VCaP (cell line): ENCODE data around the gene ARRDC2.

Experiments
- H3K27ac ChIP-seq: fragments of 450-650 bp; 2 replicates; pipeline ENCODE4 v1.5.1; 2017
- TF ChIP-seq, protein P1 (sequence below): fragments of 450-650 bp; conservative IDR thresholded peaks from 2 replicates; pipeline ENCODE4 v1.5.1; 2017; ENCODE audit warnings: mild to moderate bottlenecking, moderate library complexity

Gene ARRDC2

DNA sequence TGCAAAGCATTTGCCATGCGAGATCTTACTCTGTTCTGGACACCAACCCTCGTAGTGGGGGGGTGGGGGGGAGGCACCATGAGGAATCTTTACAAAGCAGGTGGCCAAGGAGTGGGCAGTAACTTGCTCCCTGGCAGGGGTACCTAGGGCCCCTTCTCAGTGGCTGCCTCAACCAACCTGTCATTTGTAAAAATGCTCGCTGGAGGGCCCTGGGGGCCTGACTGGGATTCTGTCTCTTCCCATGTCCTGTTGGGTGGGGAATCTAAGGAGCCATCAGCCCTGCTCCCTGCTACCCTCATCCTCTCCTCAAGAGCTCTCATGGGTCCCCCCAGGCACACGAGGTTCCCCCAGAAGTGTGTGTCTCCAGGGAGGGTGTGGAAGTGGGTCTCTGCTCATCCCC lies 39.6 kb upstream of the ARRDC2 start:
- TF ChIP-seq, protein P1, sequence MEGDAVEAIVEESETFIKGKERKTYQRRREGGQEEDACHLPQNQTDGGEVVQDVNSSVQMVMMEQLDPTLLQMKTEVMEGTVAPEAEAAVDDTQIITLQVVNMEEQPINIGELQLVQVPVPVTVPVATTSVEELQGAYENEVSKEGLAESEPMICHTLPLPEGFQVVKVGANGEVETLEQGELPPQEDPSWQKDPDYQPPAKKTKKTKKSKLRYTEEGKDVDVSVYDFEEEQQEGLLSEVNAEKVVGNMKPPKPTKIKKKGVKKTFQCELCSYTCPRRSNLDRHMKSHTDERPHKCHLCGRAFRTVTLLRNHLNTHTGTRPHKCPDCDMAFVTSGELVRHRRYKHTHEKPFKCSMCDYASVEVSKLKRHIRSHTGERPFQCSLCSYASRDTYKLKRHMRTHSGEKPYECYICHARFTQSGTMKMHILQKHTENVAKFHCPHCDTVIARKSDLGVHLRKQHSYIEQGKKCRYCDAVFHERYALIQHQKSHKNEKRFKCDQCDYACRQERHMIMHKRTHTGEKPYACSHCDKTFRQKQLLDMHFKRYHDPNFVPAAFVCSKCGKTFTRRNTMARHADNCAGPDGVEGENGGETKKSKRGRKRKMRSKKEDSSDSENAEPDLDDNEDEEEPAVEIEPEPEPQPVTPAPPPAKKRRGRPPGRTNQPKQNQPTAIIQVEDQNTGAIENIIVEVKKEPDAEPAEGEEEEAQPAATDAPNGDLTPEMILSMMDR: no peak
- H3K27ac ChIP-seq: no peak overlapping the region

DNA sequence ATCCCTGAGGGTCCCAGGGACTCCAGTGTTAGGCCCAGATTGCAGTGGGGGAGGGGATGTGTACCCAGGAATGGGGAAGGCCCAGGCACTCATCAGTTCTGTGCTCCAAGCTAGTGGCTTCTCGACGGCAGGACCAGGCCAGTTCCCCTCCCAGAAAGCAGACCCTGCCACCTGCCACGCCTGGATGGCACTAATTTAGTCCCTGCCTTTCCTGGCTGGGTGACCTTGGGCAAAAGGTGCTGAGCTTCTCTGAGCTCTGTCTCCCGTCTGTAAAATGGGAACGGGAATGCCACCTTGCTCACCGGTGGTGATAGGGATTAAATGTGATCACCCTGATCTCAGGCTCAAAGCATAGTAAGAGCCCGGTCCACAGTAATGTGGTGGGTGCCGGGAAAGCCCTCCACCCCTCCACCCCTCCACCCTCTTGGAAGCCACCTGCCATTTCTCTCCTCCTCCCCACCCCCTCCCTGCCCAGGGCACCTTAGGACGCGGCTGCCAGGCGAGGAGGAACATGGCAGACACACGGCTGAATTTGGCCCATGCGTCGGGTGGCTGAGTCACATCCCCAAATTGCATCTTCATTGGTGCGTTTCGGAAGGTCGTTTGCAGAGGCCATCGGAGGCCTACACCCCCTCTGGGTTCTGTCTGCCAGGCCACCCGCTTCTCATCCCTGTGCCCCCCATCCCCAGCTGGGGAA lies 38.7 kb upstream of the ARRDC2 start:
- TF ChIP-seq, protein P1: no peak
- H3K27ac ChIP-seq: no peak overlapping the region

DNA sequence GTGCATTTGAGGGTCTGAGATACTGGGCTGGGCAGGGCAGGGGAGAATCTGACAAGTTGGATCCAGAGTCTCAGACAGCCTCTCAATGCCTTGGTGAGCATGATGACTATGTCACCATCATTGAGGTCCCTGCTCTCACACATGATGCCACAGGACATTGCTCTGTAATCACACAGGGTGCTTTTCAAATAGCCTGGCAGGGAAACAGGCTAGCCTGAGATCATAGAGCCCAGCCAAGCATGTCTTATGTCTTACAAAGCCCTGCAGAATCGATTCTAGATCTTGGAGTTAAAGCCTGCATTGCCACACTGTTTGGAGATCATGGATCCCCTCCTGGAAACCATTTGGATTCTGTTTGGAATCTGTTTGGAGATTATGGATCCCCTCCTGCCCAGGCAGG lies 35.7 kb upstream of the ARRDC2 start:
- no peak overlapping the region for H3K27ac ChIP-seq
- TF ChIP-seq, protein P1: no peak

DNA sequence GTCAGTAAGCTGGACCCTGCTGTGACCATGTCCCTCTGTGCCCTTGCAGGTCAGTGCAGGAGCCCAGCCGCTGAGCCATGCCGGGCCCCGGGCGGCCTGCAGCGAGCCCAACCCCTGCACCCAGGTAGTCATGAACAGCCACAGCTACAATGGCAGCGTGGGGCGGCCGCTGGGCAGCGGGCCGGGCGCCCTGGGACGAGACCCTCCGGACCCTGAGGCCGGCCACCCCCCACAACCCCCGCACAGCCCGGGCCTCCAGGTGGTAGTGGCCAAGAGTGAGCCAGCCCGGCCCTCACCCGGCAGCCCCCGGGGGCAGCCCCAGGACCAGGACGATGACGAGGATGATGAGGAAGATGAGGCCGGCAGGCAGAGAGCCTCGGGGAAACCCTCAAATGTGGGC lies 34.2 kb upstream of the ARRDC2 start:
- no peak overlapping the region for H3K27ac ChIP-seq
- TF ChIP-seq, protein P1: no peak

DNA sequence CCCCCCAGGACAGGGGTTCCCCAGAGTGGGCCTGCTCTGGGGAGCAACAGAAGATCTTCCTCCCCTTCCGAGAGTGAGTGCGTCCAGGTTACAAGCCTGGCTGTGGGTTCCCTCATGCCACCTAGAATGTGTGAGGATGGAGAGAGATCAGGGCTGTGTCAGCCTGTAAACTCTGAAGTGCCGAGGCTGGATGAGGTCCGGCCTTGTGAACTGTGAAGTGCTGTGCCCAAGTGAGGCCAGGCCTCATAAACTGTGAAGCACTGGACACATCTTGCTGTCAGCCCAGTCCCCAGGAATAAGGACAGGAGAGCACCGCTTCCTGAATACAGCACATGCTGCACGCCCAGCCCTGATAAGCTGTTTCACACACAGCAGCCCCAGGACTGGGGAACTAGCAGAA lies 33.4 kb upstream of the ARRDC2 start:
- H3K27ac ChIP-seq: no peak overlapping the region
- TF ChIP-seq, protein P1: no peak

DNA sequence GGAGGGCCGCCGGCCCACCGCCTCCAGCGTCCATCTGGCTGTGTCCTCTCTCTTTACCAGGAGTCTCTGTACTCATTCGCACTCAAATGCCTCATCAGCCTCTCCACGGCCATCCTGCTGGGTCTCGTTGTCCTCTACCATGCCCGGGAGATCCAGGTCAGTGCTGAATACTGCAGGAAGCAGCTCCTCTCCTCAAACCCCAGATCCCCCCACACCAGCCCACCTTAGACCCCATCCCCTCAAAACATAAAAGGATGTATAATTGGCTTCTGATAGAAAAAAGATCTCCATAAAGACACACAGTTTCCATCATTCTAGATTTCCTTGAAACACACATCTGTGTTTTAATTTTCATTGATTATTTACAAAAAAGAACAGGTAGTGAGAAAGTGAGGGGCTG lies 32.9 kb upstream of the ARRDC2 start:
- TF ChIP-seq, protein P1: no peak
- H3K27ac ChIP-seq: no peak overlapping the region

DNA sequence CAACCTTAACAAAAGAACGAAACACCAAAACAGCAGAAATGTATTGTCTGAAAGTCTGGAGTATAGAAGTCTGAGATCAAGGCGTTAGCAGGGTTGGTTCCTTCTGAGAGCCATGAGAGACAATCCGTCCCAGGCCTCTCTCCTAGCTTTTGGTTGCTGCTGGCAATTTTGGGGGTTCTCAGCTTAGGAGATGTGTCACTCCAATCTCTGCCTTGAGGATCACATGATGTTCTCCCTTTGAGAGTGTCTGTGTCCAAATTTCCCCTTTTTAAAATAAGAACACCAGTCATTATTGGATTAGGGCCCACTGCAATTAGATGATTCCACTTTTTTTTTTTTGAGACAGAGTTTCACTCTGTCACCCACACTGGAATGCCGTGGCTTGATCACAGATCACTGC lies 30.9 kb upstream of the ARRDC2 start:
- TF ChIP-seq, protein P1: no peak

More for the DNA sequence above, 30.9 kb upstream of the ARRDC2 start:
- H3K27ac ChIP-seq: 0 out of 2 replicates have a peak overlapping the region, but pooled peaks have one; percentile 3
